HG02571 (cell line): ENCODE data around the gene DTX1.
"Not testable (repeated sequence)": the region's sequence is repeated elsewhere in the genome, so short reads cannot be mapped to it uniquely, and the experiment has no call there.

Experiments
- ATAC-seq: cut with Tn5 transposase; IDR thresholded peaks from one replicate; pipeline ENCODE4 v1.9.1; 2021; ENCODE audit warnings: mild to moderate bottlenecking, moderate library complexity; ENCODE audit not compliant: unreplicated experiment

Gene DTX1

DNA sequence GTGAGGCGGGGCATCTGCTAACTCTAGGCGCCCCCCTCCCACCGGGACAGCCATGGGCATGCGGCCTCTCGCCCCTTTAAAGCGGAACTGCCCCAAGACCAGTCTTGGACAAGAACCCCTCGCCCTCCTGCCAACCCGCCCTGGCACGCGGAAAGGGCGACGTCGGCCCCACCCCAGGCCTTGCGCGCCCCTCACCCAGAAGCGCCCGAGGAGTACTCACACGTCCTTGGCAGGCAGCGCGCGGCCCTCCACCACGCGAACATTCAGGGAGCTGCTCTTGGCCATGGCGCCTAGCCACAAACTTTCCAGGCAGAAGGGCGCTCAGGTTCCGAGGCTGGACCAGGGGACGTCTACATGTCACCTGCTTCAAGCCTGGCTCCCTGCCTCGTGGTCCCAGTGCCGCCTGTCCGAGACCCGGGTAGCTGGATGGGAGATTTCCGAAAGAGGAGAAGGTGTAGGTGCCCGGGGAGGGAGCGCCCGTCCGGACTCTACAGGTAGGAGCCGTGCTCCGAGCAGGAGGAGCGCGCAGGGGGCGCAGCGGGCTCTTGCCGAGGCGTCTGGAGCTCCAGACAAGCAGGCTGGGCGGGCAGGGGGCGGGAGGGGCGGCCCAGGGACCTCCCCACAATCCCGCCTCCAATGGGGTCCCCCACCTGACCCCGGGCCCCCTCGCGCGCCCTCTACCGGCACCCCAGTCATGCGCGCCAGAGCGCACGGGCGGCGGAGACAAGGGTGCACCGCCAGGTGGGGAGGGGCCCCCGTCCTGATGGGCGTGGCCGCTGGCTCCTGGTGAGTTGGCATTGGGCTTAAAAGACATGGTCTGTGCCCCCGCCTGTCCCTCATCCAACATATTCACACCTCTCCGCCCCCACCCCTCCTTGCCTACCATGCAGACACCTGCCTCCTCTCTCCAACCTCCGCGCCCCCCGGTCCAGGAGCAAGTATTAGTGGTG is 78.9 kb downstream of the DTX1 start, which contains the start of gene RASAL1:
Gene RASAL1, minus strand, starts transcription at position 584 of the 950 bp plus-strand sequence. Its CDS starts 299 bp downstream, at position 285.
- no peak for ATAC-seq

DNA sequence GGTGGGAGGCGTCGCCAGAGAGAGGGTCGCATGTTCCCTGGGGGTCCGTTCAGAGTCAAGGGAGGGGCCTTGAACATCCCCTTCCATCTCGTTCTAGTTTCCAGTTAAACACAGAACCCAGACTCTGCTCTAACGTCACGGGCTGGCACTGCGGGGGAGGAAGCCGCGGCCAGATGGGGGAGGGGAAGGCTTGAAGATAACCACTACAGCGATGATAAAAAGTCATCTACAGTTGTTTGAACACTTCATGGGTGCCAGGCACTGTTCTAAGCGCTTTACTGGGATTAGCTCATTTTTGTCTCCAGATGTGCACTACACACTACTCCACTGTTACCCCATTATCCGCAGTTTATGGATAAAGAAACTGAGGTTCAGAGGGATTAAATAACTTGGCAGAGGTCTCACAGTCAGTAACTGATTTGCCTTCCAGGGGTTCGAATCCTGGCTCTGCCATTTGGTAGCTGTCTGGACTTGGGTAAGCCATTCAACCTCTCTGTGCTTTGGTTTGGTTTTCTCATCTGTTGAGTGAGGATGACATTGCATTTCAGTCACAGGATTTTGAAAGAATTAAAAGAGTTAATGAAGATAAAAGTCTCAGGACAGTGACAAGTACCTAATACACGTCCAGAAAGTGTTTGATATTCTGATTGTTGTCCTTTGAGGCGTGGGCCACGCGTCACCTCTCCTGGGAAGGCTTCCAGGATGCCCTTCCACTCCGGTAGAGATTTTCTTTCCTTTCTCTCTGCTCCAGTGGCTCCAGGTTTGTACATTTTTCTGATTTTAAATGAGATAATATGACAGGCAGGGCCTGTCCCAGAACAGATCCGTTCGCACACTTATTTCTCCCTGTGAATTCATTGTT is 79.8 kb downstream of the DTX1 start:
- no peak for ATAC-seq

DNA sequence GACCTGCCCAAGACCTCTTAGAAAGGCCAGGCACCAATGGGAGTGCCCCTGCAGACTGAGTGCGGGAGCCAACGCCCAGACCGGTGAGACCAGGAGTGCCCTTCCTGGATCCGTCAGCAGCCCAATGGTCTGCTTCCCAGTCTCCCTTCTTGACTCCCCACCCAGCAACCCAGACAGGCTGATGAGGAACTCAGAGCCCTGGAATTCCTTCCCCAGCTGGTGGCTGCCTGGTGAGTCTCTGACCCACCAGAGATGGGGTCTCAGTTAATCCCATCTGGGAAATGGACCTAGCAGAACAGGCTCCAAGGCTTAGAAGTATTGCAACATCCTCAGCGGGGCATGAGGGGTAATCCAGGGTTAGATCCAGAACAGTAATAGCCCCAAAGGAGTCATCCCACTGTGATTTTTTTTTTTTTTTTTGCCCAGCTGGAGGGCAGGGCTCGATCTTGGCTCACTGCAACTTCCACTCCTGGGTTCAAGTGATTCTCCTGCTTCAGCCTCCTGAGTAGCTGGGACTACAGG is 80.5 kb downstream of the DTX1 start:
- no peak for ATAC-seq

DNA sequence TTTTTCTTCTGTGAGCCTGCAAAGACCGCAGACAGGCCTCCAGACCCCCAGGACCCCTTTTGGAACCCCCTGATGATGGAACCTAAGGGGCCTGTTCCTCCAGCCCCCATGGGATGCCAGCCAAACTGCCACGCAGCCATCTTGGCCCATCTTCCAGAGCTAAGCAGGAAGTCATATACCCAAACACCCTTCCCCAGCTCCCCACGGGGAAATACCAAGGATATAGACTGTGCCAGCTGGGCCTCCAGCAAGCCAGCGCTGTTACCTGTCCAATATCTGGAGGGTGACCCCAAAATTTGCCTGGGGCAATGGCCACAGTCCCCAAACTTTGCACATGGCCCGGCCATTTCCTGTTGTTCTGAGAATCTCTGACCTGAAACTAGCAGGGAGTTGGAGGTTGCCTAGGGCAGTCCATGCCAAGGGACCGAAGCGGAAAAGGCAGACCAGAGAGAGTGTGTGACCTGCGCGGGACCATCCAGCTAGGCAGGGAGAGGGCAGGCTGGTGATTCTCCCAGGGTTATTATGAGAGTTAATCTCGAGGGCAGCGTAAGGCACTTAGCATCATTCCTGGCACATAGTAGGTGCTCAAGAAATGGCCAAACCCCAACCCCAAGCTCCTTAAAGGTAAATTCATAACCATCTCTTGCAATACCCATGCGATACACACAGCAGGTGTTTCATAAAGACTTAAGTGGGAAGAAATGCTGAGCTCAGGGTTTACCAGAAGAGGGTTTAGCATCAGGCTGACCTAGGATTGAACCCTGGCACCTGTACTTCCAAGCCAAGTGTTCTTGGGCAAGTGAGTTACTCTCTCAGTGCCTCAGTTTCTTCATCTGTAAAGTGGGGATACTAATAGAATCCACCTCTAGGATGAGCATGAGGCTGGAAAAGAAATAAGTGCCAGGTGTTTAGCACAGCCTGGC is 81.6 kb downstream of the DTX1 start:
- ATAC-seq: no peak

DNA sequence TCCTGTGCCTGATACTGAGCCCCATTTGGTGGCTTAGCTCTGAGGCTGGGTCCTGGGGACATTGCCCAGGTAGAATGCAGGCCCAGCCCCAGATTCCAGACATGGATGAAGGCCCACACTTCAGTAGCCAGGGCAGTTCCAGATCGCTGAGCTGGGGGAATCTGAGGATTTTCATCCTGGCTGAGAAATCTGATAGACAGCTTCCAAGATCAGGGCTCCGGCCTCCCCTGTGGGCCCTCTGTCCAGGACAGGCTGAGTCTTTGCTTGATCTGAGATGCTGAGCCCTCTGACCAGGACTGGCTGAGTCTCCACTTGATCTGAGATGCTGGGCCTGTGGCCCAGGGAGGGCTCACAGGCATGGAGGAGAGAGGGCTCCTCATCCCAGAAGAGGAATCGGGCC is 82.3 kb downstream of the DTX1 start:
- ATAC-seq: no peak

DNA sequence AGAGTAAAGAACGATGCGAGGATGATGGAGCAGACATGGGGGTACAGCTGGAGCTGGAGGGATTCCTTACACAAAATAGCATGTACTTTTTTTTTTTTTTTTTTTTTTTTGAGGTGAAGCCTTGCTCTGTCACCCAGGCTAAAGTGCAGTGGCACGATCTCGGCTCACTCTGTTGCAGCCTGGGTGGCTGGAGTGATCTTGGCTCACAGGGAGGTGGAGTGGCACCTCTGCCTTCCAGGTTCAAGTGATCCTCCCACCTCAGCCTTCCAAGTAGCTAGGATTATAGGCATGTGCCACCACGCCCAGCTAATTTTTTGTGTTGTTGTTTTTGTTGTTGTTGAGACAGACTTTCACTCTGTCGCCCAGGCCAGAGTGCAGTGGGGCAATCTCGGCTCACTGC is 84.2 kb downstream of the DTX1 start:
- no peak for ATAC-seq

DNA sequence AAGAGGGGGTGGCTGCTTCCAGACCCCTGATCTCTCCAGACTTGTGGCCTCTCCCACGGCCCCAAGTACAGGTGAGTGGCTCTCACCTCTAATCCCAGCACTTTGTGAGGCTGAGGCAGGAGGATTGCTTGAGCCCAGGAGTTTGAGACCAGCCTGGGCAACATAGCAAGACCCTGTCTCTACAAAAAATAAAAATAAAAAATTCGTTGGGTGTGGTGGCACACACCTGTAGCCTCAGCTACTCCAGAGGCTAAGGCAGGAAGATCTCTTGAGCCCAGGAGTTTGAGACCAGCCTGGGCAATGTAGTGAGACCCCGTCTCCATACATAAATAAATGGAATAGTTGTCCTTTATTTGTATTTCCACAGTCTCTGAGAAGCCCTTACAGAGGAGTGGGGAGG is 85.2 kb downstream of the DTX1 start:
- not testable (repeated sequence) for ATAC-seq

DNA sequence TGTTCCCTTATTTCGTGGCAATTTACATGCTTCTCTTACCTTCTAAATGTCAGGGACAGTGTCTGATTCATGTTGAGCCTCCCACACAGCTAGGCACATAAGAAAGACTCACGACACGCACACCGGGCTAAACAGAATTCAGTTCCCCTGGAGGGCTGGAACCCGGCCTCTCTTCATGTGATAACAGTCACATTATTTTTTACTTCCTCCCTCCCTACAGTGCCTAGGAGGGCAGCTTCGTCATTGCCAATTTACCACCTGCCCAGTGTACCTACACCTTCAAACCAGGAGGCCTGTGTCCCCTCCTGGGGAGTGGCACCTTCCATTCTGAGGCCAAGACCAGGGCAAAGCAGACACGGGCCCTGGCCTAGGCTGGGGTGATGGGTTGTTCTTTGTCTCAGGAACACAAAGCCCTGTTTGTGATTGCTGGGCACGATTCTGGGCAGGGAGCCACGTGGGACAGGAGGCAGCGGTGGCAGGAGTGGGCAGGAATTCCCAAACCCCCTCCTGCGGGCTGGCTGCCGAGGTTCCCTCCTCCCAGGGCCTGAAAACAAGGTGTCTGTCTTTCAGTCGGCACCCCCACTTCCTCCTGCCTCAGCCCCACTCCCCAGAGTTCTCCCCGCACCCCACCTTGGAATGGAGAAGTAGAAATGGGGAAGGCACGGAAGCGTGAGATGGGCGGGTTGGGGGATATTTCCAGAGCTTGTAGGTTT is 85.8 kb downstream of the DTX1 start:
- no peak for ATAC-seq

DNA sequence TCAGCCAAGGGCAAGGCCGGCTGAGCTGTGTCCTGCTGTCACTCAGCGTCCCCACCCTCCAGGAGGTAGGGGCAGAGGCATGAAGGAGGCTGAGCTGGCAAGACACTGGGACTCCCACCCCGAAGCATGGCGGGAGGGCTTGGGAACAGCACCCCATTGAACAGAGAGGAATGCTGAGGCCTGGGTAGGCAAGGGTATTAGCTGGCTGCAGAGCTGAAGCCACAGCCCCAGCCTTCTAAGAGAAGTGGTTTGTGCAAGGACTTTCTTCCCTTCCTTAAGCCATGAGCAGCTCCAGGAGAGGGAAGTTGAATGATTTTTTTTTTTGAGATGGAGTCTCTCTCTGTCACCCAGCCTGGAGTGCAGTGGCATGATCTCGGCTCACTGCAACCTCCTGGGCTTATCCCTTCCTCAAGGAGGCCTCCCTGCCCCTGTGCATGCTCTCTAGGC is 86.4 kb downstream of the DTX1 start:
- no peak for ATAC-seq

DNA sequence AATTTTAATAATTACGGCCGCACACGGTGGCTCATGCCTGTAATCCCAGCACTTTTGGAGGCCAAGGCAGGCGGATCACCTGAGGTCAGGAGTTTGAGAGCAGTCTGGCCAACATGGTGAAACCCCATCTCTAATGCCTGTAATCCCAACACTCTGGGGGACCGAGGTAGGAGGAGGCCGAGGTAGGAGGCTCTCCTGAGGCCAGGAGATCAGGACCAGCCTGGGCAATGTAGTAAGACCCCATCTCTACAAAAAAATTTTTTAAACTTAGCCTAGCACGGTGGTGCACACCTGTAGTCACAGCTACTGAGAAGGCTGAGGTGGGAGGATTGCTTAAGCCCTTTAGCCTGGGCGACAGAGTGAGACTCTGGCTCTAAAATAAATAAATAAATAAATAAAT is 87.4 kb downstream of the DTX1 start:
- no peak for ATAC-seq

DNA sequence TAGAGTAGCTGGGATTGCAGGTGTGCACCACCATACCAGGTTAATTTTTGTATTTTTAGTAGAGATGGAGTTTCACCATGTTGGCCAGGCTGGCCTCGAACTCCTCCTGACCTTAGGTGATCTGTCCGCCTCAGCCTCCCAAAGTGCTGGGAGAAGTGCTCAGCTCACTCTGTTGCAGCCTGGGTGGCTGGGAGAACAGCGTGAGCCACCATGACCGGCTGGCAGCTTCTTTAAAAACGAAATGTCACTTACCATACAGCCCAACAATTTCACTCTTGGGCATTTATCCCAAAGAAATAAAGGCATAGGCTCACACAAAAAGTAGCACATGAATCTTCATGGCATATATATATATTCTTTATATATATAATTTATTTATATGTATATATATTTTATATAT is 88.3 kb downstream of the DTX1 start:
- no peak for ATAC-seq

DNA sequence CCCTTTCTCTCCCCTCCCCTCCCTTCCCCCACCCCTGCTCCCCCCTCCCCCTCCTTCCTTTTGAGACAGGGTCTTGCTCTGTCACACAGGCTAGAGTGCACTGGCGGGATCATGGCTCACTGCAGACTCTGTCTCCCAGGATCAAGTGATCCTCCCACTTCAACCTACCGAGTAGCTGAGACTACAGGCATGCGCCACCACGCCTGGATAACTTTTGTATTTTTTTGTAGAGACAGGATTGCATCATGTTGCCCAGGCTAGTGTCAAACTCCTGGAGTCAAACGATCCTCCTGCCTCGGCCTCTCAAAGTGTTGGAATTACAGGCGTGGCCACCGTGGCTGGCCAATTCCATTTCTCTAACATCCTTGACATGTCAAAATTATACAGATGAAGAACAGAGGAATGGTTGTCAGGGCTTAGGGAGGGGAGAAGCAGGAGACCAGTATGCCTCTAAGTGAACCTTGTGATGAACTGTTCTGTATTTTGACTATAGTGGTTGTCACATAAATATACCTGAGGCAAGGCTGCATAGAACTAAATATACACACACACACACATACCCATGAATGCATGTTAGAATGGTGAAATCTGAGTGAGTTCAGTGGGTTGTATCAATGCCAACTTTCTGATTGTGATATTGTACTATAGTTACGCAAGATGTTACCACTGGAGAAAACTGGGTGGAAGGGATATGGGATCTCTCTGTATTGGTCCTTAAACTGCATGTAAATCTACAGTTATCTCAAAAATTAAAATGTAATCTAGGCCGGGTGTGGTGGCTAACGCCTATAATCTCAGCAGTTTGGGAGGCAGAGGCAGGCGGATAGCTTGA is 89.4 kb downstream of the DTX1 start:
- no peak for ATAC-seq

DNA sequence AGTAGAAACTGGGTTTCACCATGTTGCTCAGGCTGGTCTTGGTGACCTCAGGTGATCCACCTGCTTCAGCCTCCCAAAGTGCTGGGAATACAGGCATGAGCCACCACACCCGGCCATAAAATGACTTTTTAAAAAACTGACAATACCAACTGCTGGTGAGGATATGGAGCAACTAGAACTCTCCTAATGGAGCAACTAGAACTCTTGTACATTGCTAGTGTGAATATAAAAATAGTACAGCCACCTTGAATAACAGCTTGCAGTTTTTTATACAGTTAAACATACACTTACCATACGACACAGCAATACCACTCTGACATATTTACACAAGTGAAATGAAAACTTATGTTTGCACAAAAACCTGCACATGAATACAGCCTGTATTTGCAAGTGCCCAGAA is 90.5 kb downstream of the DTX1 start:
- ATAC-seq: no peak
